AG10803 (cell line): ENCODE measurements around the gene CROCC2.

ENCODE experiments used
- DNase-seq: peaks from one replicate; pipeline ENCODE4 v3.0.0; 2010; ENCODE audit warnings: low read depth
- H3K4me3 ChIP-seq: 2 replicates; pipeline ENCODE4 v1.5.1; 2011; ENCODE audit warnings: mild to moderate bottlenecking, low read length, control low read depth
- CTCF ChIP-seq: conservative IDR thresholded peaks from 2 replicates; pipeline ENCODE4 v1.5.1; 2011; ENCODE audit warnings: mild to moderate bottlenecking, low read length, control low read depth, inconsistent platforms

Gene CROCC2

GRCh38 chr2:241003369-241003768 is 97.2 kb downstream of the CROCC2 start:
- H3K4me3 ChIP-seq: no peak overlapping the region
- no peak for DNase-seq
- TF ChIP-seq CTCF: no peak

- TF ChIP-seq CTCF: no peak
- DNase-seq: no peak
- no peak overlapping the region for H3K4me3 ChIP-seq
Measured at GRCh38 chr2:241003830-241004564, 97.9 kb downstream of the CROCC2 start.

GRCh38 chr2:241005569-241005968 is 99.4 kb downstream of the CROCC2 start:
- DNase-seq: no peak

GRCh38 chr2:241006412-241006811 is 100.3 kb downstream of the CROCC2 start:
- no peak for DNase-seq
- no peak for TF ChIP-seq CTCF
- H3K4me3 ChIP-seq: no peak overlapping the region

More at GRCh38 chr2:241005569-241005968, 99.4 kb downstream of the CROCC2 start:
- no peak for TF ChIP-seq CTCF
- H3K4me3 ChIP-seq: no peak overlapping the region

- H3K4me3 ChIP-seq: no peak overlapping the region
- TF ChIP-seq CTCF: no peak
- no peak for DNase-seq
Measured at GRCh38 chr2:241007111-241007510, 101.0 kb downstream of the CROCC2 start.

GRCh38 chr2:241007880-241008710 is 102.0 kb downstream of the CROCC2 start:
- DNase-seq: no peak
- no peak for TF ChIP-seq CTCF
- no peak overlapping the region for H3K4me3 ChIP-seq
